ENCODE measurements around the gene DAPK3.

DAPK3 gene

GRCh38 chr19:3932931-3933810 is 37.7 kb downstream of the DAPK3 start, which contains the start of gene NMRK2:
Gene NMRK2, plus strand, starts transcription at chr19:3933069. Its CDS starts 603 bp downstream, at chr19:3933672.
- TF ChIP-seq TAF1 (IDR thresholded peaks at IDR 0.05; ENCODE audit: borderline replicate concordance, insufficient read depth, low read length): no peak
- TF ChIP-seq FOXP2 (optimal IDR thresholded peaks at IDR 0.05; ENCODE audit: borderline replicate concordance, extremely low read depth, extremely low read length, insufficient read depth): no peak
- no peak for TF ChIP-seq REST (IDR thresholded peaks at IDR 0.05; ENCODE audit: insufficient read depth in 1 of 2, low read depth in 2 of 2, low read length in 2 of 2)
- no peak for TF ChIP-seq POLR2AphosphoS5 (IDR thresholded peaks at IDR 0.05; ENCODE audit: low read depth, low read length)
- TF ChIP-seq SIN3A (IDR thresholded peaks at IDR 0.05; ENCODE audit: borderline replicate concordance, insufficient read depth, low read length): no peak

GRCh38 chr19:3931041-3931440 is 39.9 kb downstream of the DAPK3 start:
- TF ChIP-seq TAF1 (IDR thresholded peaks at IDR 0.05; ENCODE audit: borderline replicate concordance, insufficient read depth, low read length): no peak
- TF ChIP-seq POLR2AphosphoS5 (IDR thresholded peaks at IDR 0.05; ENCODE audit: low read depth, low read length): no peak
- no peak for TF ChIP-seq REST (IDR thresholded peaks at IDR 0.05; ENCODE audit: insufficient read depth in 1 of 2, low read depth in 2 of 2, low read length in 2 of 2)
- no peak for TF ChIP-seq FOXP2 (optimal IDR thresholded peaks at IDR 0.05; ENCODE audit: borderline replicate concordance, extremely low read depth, extremely low read length, insufficient read depth)
- no peak for TF ChIP-seq SIN3A (IDR thresholded peaks at IDR 0.05; ENCODE audit: borderline replicate concordance, insufficient read depth, low read length)

GRCh38 chr19:3923912-3924311 is 47.0 kb downstream of the DAPK3 start:
- TF ChIP-seq TAF1 (IDR thresholded peaks at IDR 0.05; ENCODE audit: borderline replicate concordance, insufficient read depth, low read length) (no peak), FOXP2 (optimal IDR thresholded peaks at IDR 0.05; ENCODE audit: borderline replicate concordance, extremely low read depth, extremely low read length, insufficient read depth) (no peak), REST (IDR thresholded peaks at IDR 0.05; ENCODE audit: insufficient read depth in 1 of 2, low read depth in 2 of 2, low read length in 2 of 2) (no peak), SIN3A (IDR thresholded peaks at IDR 0.05; ENCODE audit: borderline replicate concordance, insufficient read depth, low read length) (no peak), POLR2AphosphoS5 (IDR thresholded peaks at IDR 0.05; ENCODE audit: low read depth, low read length) (no peak)

- TF ChIP-seq TAF1 (IDR thresholded peaks at IDR 0.05; ENCODE audit: borderline replicate concordance, insufficient read depth, low read length) (no peak), REST (IDR thresholded peaks at IDR 0.05; ENCODE audit: insufficient read depth in 1 of 2, low read depth in 2 of 2, low read length in 2 of 2) (no peak), SIN3A (IDR thresholded peaks at IDR 0.05; ENCODE audit: borderline replicate concordance, insufficient read depth, low read length) (no peak), POLR2AphosphoS5 (IDR thresholded peaks at IDR 0.05; ENCODE audit: low read depth, low read length) (no peak), FOXP2 (optimal IDR thresholded peaks at IDR 0.05; ENCODE audit: borderline replicate concordance, extremely low read depth, extremely low read length, insufficient read depth) (no peak)
Measured at GRCh38 chr19:3923096-3923758, 47.7 kb downstream of the DAPK3 start.

Data from PFSK-1 (cell line).